Occipital lobe (tissue), 3 donors: ENCODE results near the gene TRMT5. TPM values are rescaled to one million over a fixed set of nuclear protein-coding genes. Genes with fewer than 3 reads are reported as not detected.

Experiments
- DNase-seq: peaks from one replicate; lab custom pipeline; 2025; lab: John Stamatoyannopoulos, UW
- small RNA-seq: library from RNA; depleted of rRNA; stranded (forward); fragments of <200 nt; gene quantifications from one replicate; pipeline ENCODE3, GENCODE V24; 2014
- total RNA-seq: library from RNA; depleted of rRNA; stranded (reverse); fragments of >200 nt; gene quantifications from one replicate; pipeline ENCODE4 v1.2.3, GENCODE V29; 2014

The TRMT5 gene
- total RNA-seq, 1 donor from 2014 or later: 22.6 TPM

DNA sequence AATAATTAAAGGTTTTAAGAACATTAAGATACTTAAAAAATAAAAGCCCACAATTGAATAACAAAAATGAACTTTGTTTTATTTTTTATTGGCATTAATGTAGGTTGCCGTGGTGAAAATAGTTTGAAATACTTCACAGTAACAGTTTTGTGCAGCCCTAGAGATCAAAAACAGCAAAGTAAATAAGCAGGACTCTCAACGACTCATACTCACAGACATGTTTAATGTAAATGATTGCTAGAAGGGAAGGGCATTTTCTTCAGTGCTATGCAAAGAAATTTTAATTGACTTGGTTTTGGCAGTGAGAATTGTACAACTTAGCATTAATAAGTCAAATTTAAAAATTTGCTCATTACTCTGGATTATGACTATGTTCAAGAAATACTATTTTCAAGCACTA lies 16.0 kb downstream of the TRMT5 start:
- no peak for DNase-seq

DNA sequence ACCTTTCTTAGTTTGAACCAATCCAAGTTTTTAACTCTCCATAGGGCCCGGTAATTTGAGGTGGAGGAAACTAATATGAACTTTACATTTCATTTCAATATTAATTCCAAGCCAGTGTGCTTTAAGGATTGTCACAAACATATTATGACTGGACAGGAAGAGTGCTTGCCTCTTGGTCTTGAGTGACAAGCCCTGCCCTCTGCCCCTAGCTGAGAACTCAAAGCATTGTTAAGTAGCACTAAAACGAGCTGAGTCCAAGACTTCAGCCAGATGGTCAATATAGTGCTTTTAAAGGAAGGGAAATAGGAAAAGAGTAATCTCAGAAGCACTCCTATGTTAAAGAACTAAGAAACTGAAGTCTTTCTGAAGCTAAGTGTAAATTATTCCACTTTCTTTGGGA lies 17.1 kb downstream of the TRMT5 start:
- DNase-seq: no peak

DNA sequence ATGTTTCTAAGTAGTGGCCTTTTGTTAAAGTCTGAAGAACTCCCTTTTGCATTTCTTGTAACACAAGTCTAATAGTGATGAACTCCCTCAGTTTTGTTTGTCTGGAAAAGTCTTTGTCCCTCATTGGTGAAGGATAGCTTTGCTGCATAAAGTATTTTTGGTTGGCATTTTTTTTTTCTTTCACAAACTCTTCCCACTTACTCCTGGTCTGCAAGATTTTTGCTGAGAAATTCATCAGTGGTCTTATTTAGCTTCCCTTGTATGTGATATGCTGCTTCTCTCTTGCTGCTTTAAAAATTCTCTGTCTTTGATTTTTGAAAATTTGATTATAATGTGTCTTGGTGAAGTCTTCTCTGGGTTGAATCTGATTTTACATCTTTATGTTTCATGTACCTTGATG lies 22.7 kb downstream of the TRMT5 start:
- no peak for DNase-seq

DNA sequence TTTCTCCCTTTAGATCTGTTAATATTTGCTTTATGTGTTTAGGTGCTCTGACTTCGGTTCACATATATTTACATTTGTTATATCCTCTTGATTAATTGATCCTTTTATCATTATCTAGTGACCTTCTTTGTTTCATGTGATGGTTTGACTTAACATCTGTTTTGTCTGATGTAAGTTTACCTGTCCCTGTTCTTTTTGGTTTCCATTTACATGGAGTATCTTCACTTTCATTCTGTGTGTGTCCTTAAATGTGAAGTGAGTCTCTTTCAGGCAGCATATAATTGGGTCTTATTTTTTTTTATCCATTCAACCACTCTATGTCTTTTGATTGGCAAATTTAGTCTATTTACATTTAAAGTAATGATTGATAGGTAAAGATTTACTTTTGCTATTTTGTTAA lies 24.2 kb downstream of the TRMT5 start:
- no peak for DNase-seq

DNA sequence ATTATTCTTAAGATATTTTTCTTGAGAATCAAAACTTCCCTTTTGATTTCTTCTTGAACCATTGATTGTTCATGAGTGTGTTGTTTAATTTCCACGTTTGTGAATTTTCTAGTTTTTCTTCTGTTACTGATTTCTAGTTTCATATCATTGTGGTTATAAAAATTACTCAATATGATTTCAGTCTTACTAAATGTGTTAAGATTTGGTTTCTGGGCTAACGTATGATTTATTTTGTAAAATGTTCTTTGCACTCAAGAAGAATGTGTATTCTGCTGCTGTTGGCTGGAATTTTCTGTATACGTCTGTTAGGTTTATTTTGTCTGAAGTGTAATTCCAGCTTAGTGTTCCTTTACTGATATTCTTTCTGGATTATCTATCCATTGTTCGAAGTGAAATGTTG lies 24.7 kb downstream of the TRMT5 start:
- DNase-seq: no peak

DNA sequence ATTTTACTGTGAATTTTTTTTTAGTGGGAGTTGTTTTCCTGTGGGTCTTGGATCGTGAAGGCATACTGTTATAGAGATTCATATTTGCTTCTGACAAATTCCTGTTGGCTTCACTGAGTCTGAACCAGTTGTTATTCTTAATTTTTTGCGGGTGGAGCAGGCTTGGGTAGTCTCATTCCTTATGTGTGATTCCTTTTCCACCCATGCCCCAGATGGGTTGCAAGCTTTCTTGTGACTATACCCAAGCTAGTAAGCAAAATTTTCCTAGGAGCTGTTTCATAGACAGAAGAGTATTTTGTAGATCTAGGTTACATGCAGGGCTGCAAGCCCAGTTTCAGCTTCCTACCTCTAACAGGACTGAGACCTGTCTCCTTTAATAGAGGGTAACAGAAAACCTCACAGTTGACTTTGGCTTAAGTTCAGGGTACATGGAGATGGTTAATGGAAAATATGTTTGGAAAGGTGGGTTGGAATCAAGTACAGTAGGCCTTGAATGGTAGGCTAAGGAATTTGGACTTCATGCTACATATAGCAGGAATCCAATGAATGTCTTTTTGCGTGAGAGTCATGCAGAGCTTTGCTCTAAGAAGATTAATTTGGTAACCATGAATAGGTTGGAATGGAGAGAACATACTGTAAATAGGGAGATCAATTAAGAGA lies 29.0 kb downstream of the TRMT5 start:
- DNase-seq: no peak

DNA sequence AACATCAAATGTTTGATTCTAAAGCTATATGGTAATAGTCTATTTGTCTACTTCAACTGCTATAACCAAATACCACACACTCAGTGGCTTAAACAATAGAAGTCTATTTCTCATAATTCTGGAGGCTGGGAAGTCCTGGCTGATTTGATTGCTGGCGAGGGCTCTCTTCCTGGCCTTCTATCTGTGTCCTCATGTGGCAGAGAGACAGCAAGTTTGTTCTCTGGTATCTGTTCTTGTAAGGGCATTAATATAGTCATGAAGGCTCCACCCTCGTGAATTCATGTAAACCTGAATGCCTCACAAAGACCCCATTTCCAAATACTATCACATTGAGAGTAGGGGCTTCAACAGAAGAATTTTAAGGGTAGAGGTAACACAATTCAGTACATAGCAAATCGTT lies 34.1 kb downstream of the TRMT5 start:
- no peak for DNase-seq

DNA sequence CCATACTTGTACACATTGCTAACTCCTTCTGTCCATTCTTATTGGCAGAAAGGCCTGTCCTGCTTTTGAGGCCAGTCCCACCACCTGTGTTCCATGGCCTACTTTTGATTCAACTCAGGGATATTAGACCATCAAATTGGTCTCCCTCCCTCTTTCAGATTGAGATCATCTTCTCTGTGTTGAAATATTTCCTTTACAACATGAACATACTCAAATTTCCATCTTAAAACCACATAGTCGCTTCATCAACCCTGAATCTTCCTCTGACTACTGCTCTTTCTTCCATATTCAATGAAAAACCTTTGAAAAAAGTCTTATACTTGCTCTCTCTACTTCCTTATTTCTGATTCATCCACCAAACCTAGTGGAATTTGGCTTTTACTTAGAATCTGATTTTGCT lies 34.9 kb downstream of the TRMT5 start:
- DNase-seq: no peak

DNA sequence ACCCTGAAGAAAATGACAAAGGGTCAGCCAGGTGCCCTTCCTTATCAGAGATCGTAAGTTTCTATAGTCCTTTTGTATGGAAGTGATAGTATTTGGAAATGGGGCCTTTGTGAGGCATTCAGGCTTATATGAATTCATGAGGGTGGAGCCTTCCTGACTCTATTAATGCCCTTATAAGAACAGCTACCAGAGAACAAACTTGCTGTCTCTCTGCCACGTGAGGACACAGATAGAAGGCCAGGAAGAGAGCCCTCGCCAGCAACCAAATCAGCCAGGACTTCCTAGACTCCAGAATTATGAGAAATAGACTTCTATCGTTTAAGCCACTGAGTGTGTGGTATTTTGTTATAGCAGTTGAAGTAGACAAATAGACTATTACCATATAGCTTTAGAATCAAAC lies 36.7 kb downstream of the TRMT5 start:
- no peak for DNase-seq

DNA sequence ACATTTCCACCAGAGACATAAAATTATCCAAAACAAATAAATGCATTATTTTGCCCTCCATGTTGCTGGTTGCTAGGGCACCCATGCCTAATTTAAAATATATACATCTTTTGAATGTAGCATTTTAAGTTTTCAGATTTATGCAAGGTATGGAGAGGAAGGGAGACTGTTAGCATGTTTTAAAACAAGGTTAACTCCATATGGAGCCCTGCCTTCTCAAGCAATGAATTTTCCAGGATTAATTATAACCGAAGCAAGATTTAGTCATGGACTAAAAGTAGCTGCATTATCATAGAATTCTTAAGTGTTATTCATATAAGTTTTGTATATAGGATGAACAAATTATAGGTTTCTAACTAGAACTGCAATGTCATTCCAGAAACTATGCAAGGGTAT lies 37.2 kb downstream of the TRMT5 start:
- DNase-seq: no peak

DNA sequence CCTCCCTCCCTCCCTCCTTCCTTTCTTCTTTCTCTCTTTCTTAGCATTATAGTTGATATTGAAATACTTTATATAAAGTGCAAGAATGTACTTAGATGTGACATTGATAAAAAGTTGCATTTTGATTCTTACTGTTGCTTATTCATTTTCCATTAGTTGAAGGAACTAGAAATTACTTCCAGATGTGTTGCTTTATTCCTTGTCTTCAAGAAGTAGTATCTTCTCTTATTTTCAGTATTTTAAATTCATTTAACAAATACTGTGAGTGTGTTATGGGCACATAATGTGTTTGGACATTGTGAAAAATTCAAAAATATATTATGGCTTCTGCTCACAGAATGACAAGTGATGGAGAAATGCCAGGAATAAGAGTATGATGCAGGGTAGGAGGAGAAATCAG lies 45.6 kb downstream of the TRMT5 start:
- DNase-seq: no peak

DNA sequence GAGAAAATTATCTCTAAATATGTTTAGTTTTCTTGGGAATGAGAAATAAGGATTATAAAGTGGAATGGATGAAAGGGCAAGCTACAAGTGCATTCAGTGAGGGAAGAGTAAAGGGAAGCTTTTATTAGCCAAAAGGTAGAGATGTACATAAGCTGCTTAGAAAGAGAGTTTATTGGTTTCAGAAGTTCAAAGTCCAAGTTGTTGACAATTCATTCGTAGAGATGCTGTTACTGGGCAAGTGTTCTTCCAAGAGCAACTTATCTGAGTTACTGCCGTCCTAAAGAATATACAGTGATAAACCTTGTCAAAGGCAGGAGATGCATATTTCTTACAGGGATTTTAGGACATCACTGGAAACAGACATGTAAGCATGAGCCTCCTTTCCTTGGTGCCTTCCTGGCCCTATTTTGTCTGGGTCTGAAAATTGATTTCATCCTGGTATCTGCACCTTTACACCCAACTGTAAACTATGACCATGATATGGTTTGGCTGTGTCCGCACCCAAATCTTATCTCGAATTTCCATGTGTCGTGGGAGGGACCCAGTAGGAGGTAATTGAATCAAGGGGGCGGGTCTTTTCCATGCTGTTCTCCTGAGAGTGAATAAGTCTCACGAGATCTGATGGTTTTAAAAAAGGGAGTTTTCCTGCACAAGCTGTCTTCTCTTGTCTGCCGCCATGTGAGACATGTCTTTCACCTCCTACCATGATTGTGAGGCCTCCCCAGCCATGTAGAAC lies 46.8 kb downstream of the TRMT5 start:
- DNase-seq: no peak

DNA sequence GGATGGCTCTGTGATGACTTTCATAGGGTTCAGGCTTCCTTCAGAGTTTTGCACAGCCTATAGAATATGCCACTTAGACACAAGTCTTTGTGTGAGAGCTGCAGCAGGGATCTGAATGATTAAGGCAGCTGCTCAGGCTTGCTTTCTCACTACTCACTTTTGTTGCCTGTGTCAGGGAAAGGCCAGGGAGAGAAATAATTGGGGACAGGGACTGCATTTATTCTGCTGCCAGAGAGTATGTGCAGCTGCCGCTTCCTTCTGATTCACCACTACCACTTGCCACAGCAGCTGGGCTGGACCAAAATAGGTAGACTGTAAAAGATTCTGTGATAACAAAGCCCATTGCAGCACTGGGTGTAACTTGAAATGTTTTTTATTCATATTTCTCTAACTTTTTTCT lies 49.7 kb downstream of the TRMT5 start:
- DNase-seq: no peak

DNA sequence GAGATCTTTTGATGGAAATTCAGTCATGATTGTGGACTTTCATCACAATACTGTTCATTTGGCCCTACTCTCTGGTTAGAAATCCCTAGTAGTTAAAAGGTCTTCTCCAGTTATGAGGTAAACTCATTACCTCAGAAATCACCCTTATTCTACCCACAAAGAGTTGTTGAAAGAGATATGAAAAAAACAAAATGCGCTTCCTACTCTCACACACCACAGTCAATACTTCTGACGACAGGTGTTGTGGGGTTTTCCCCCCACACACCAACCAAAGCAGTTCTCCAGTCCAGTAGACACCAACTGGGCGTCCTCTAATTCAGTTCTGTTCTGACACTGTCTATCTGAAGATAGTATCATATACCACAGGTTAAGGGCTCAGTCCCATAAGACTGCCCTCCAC lies 54.9 kb downstream of the TRMT5 start:
- DNase-seq: no peak

DNA sequence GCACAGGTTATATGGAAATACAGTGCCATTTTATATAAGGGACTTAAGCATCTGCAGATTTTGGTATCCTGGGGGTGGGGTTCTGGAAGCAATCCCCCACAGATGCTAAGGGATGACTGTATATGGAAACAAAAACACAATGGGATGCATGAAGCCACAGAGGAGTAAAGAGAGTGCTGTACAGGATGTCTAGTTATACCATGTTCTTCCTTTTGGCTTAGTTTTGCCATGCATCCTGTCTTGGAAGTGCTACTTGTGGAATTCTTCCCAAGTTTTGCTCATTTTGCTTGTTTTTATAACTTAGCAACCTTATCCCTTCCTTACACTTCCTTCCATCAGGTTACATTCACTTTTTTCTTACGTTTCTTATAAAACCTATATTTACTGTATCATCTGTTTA lies 55.6 kb downstream of the TRMT5 start:
- no peak for DNase-seq

DNA sequence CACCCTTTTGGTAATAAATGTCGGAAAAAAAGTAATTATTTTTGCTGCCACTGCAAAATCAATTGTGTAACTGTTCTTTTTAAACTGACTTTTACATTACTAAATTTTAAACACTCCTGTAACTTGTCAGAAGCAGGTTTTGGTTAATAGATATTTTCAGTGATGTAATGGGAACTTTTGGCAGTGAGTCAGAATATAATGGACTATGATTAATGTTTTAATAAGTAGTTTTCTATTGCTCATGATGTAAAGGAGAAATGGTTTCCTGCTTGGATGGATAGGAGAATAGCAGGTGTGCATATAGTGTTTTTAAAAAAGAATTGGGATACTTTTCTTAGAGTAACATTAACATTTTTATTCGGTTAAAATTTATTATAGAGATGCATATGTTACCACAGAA lies 58.8 kb downstream of the TRMT5 start:
- no peak for DNase-seq

Small RNA genes within 50 kb of the gene (small RNA-seq; reads per million reads assigned to genes)
- not detected for gene RNU6-398P

Other genes starting within 250 kb of the TRMT5 start
- 91.9 TPM for gene MNAT1, start 246.3 kb downstream of the TRMT5 start, total RNA-seq
- gene SLC38A6, start 166 bp upstream of the TRMT5 start, total RNA-seq: 63.5 TPM